Fibroblast of lung (primary cell): ENCODE data around the gene CACNA1S. TPM values are rescaled to one million over a fixed set of nuclear protein-coding genes. Genes with fewer than 3 reads are reported as not detected.

Source experiments
- DNase-seq, 2 donors: peaks; one replicate each; pipeline versions ENCODE4 v3.0.0 to v3.0.0-alpha.2; 2010; ENCODE audit warnings: low read depth in 2 of 2
- H2AFZ ChIP-seq: 2 replicates; pipeline ENCODE4 v1.5.1; 2012; ENCODE audit warnings: low read length, control low read depth, inconsistent platforms
- H3K27ac ChIP-seq: 2 replicates; pipeline ENCODE4 v1.5.1; 2011; ENCODE audit warnings: low read length, control low read depth; ENCODE audit not compliant: insufficient read depth
- H3K27me3 ChIP-seq: 2 replicates; pipeline ENCODE4 v1.5.1; 2011; ENCODE audit warnings: mild to moderate bottlenecking, low read length; ENCODE audit not compliant: control insufficient read depth, insufficient read depth
- H3K36me3 ChIP-seq: 2 replicates; pipeline ENCODE4 v1.5.1; 2011; ENCODE audit warnings: low read length; ENCODE audit not compliant: control insufficient read depth, insufficient read depth
- H3K4me1 ChIP-seq: 2 replicates; pipeline ENCODE4 v1.5.1; 2011; ENCODE audit warnings: low read length; ENCODE audit not compliant: control insufficient read depth, insufficient read depth; ENCODE audit errors: extremely low read depth
- H3K4me2 ChIP-seq: 2 replicates; pipeline ENCODE4 v1.5.1; 2011; ENCODE audit warnings: low read length, control low read depth; ENCODE audit not compliant: insufficient read depth; ENCODE audit errors: extremely low read depth
- H3K4me3 ChIP-seq, 4 experiments: fragments of 200-600 bp in 1 of 4; sonication (generic) in 1 of 4; replicated peaks in 1 of 4; 2 replicates each; pipeline ENCODE4 v1.5.1; 2011 to 2016; ENCODE audit warnings: low read length in 4 of 4, low read depth in 3 of 4, mild to moderate bottlenecking in 3 of 4, control low read depth in 2 of 4, inconsistent platforms in 1 of 4, mixed read lengths in 1 of 4; ENCODE audit not compliant: insufficient read depth in 1 of 4; ENCODE audit errors: control extremely low read depth in 1 of 4
- H3K79me2 ChIP-seq: 2 replicates; pipeline ENCODE4 v1.5.1; 2012; ENCODE audit warnings: mild to moderate bottlenecking, low read length, inconsistent platforms; ENCODE audit not compliant: control insufficient read depth, insufficient read depth
- H3K9ac ChIP-seq: 2 replicates; pipeline ENCODE4 v1.5.1; 2011; ENCODE audit warnings: mild to moderate bottlenecking, low read length, control low read depth; ENCODE audit not compliant: insufficient read depth
- H3K9me3 ChIP-seq: 2 replicates; pipeline ENCODE4 v1.5.1; 2012; ENCODE audit warnings: low read depth, low read length; ENCODE audit not compliant: control insufficient read depth, insufficient read depth
- H4K20me1 ChIP-seq: 2 replicates; pipeline ENCODE4 v1.5.1; 2011; ENCODE audit warnings: low read length; ENCODE audit not compliant: control insufficient read depth, insufficient read depth; ENCODE audit errors: extremely low read depth
- CTCF ChIP-seq, 2 donors: IDR thresholded peaks in 1 of 2; conservative IDR thresholded peaks in 1 of 2; 1 replicate in 1 of 2; 2 replicates in 1 of 2; pipeline ENCODE4 v1.5.1; 2011 to 2012; ENCODE audit warnings: low read length in 2 of 2, control low read depth in 1 of 2, inconsistent platforms in 1 of 2, low read depth in 1 of 2, mild to moderate bottlenecking in 1 of 2
- EZH2 ChIP-seq: IDR thresholded peaks from 2 replicates; pipeline ENCODE4 v1.5.1; 2012; ENCODE audit warnings: low read length, control low read depth, mild to moderate bottlenecking; ENCODE audit errors: missing control alignments
- polyA plus RNA-seq, 2 donors: library from polyadenylated mRNA; depleted of rRNA in 1 of 2; stranded (reverse) in 1 of 2; unstranded in 1 of 2; fragments of >200 nt; gene quantifications; 2 replicates each; pipeline ENCODE4 v1.2.1, GENCODE V29; 2011 to 2012; ENCODE audit warnings: missing spikeins in 1 of 2
- total RNA-seq: library from RNA; depleted of rRNA; stranded (reverse); fragments of >200 nt; gene quantifications from 2 replicates; pipeline ENCODE4 v1.2.1, GENCODE V29; 2014

CACNA1S gene
- total and polyA plus RNA-seq, 2 donors (not counting 1 experiment from before 2014, with no cell fraction given), result not detected

- no peaks in the 10 kb centered on the region for H3K79me2 ChIP-seq
- no peaks in the 10 kb centered on the region for H3K4me1 ChIP-seq
- H3K27ac ChIP-seq, result no peak overlapping the region
- no peaks in the 10 kb centered on the region for H3K36me3 ChIP-seq
- H2AFZ ChIP-seq, result no peak overlapping the region
- DNase-seq, result peak in 1 of 2 donors; percentile 4
- peaks cover 40% of the 10 kb centered on the region for H3K27me3 ChIP-seq
- H3K9ac ChIP-seq, result no peak overlapping the region
- no peak overlapping the region for H3K4me3 ChIP-seq
- no peaks in the 10 kb centered on the region for H3K9me3 ChIP-seq
- no peaks in the 10 kb centered on the region for H4K20me1 ChIP-seq
- TF ChIP-seq EZH2 (no peak), CTCF (conservative IDR thresholded peaks at IDR 0.05 in 1 of 2, IDR thresholded peaks at IDR 0.05 in 1 of 2; ENCODE audit: low read depth in 1 of 2, low read length in 2 of 2) (no peak)
- no peak overlapping the region for H3K4me2 ChIP-seq
These were observed 16.2 kb downstream of the CACNA1S start for GRCh38 chr1:201096041-201096461.

- TF ChIP-seq CTCF (conservative IDR thresholded peaks at IDR 0.05 in 1 of 2, IDR thresholded peaks at IDR 0.05 in 1 of 2; ENCODE audit: low read depth in 1 of 2, low read length in 2 of 2) (no peak), EZH2 (no peak)
- peaks cover 37% of the 10 kb centered on the region for H3K27me3 ChIP-seq
- H3K79me2 ChIP-seq, result no peaks in the 10 kb centered on the region
- no peak overlapping the region for H3K27ac ChIP-seq
- H3K4me1 ChIP-seq, result no peaks in the 10 kb centered on the region
- H3K36me3 ChIP-seq, result no peaks in the 10 kb centered on the region
- H3K9me3 ChIP-seq, result no peaks in the 10 kb centered on the region
- H4K20me1 ChIP-seq, result no peaks in the 10 kb centered on the region
- no peak overlapping the region for H3K4me2 ChIP-seq
- no peak overlapping the region for H3K9ac ChIP-seq
- H3K4me3 ChIP-seq, result no peak overlapping the region
- H2AFZ ChIP-seq, result no peak overlapping the region
- DNase-seq, result no peak
These were observed 16.6 kb downstream of the CACNA1S start for GRCh38 chr1:201095581-201095980.

- Histone ChIP-seq H3K9ac (no peak overlapping the region), H3K9me3 (no peaks in the 10 kb centered on the region), H4K20me1 (no peaks in the 10 kb centered on the region), H3K27me3 (peaks cover 35% of the 10 kb centered on the region), H3K4me2 (no peak overlapping the region), H3K79me2 (no peaks in the 10 kb centered on the region), H3K27ac (no peak overlapping the region), H3K36me3 (no peaks in the 10 kb centered on the region), H3K4me1 (no peaks in the 10 kb centered on the region), H3K4me3 (no peak overlapping the region), H2AFZ (no peak overlapping the region)
- no peak for TF ChIP-seq EZH2
- no peak for TF ChIP-seq CTCF (conservative IDR thresholded peaks at IDR 0.05 in 1 of 2, IDR thresholded peaks at IDR 0.05 in 1 of 2; ENCODE audit: low read depth in 1 of 2, low read length in 2 of 2)
- no peak for DNase-seq
These were observed 17.4 kb downstream of the CACNA1S start for GRCh38 chr1:201094832-201095231.
